ENCODE data around the gene TRIM6. TPM values are rescaled to one million over a fixed set of nuclear protein-coding genes. Genes with fewer than 3 reads are reported as not detected.
A peak's percentile ranks its signal among the peaks of the same experiment; 100 is the strongest.

The TRIM6 gene
- 0.29 TPM for polyA plus RNA-seq (2012; ENCODE audit: insufficient read depth, insufficient read length, low read depth)

- H3K27me3 ChIP-seq: no peaks in the 10 kb centered on the region
- no peaks in the 10 kb centered on the region for H3K36me3 ChIP-seq
- peak within 1 kb of the TSS; percentile 29 for H3K4me3 ChIP-seq (ENCODE audit: low read depth, low read length)
- no peak for TF ChIP-seq CTCF (IDR thresholded peaks at IDR 0.05; ENCODE audit: low read depth, low read length)
- H3K4me1 ChIP-seq: no peaks in the 10 kb centered on the region
- no peaks in the 10 kb centered on the region for H3K9me3 ChIP-seq
- no peak for DNase-seq
These were observed at the start of gene TRIM6 for GRCh38 chr11:5596607-5597201. Gene TRIM6 (plus strand): TSS chr11:5596637. CDS start chr11:5596898, 261 bp downstream.

- Histone ChIP-seq H3K27me3 (no peaks in the 10 kb centered on the region), H3K4me3 (ENCODE audit: low read depth, low read length) (no peak overlapping the region), H3K4me1 (no peaks in the 10 kb centered on the region), H3K9me3 (no peaks in the 10 kb centered on the region), H3K36me3 (no peaks in the 10 kb centered on the region)
- DNase-seq: no peak
- TF ChIP-seq CTCF (IDR thresholded peaks at IDR 0.05; ENCODE audit: low read depth, low read length): no peak
These were observed 48.5 kb upstream of the TRIM6 start for GRCh38 chr11:5547982-5548381.

- Histone ChIP-seq H3K9me3 (no peaks in the 10 kb centered on the region), H3K27me3 (no peaks in the 10 kb centered on the region), H3K4me3 (ENCODE audit: low read depth, low read length) (no peak within 1 kb of the TSS), H3K4me1 (no peaks in the 10 kb centered on the region), H3K36me3 (no peaks in the 10 kb centered on the region)
- no peak for TF ChIP-seq CTCF (IDR thresholded peaks at IDR 0.05; ENCODE audit: low read depth, low read length)
- DNase-seq: no peak
These were observed 48.0 kb upstream of the TRIM6 start, which contains the start of gene OR52H1 for GRCh38 chr11:5548440-5548839. Gene OR52H1 (minus strand): TSS chr11:5548540. CDS start chr11:5545505, 3,035 bp downstream.

- DNase-seq: no peak
- H3K36me3 ChIP-seq: no peaks in the 10 kb centered on the region
- no peak overlapping the region for H3K4me3 ChIP-seq (ENCODE audit: low read depth, low read length)
- TF ChIP-seq CTCF (IDR thresholded peaks at IDR 0.05; ENCODE audit: low read depth, low read length): no peak
- H3K4me1 ChIP-seq: no peaks in the 10 kb centered on the region
- H3K27me3 ChIP-seq: no peaks in the 10 kb centered on the region
- no peaks in the 10 kb centered on the region for H3K9me3 ChIP-seq
These were observed 45.9 kb upstream of the TRIM6 start for GRCh38 chr11:5550440-5551095.

GRCh38 chr11:5553343-5553742, 43.1 kb upstream of the TRIM6 start:
- Histone ChIP-seq H3K36me3 (no peaks in the 10 kb centered on the region), H3K4me3 (ENCODE audit: low read depth, low read length) (no peak overlapping the region), H3K4me1 (no peaks in the 10 kb centered on the region), H3K9me3 (no peaks in the 10 kb centered on the region), H3K27me3 (no peaks in the 10 kb centered on the region)
- DNase-seq: no peak
- TF ChIP-seq CTCF (IDR thresholded peaks at IDR 0.05; ENCODE audit: low read depth, low read length): no peak

- no peaks in the 10 kb centered on the region for H3K9me3 ChIP-seq
- no peaks in the 10 kb centered on the region for H3K4me1 ChIP-seq
- TF ChIP-seq CTCF (IDR thresholded peaks at IDR 0.05; ENCODE audit: low read depth, low read length): no peak
- H3K4me3 ChIP-seq (ENCODE audit: low read depth, low read length): no peak overlapping the region
- no peak for DNase-seq
- no peaks in the 10 kb centered on the region for H3K36me3 ChIP-seq
- H3K27me3 ChIP-seq: no peaks in the 10 kb centered on the region
These were observed 39.7 kb upstream of the TRIM6 start for GRCh38 chr11:5556596-5557188.

Measured in BE2C (cell line).